HG02623 (cell line): ENCODE data around the gene RFX3.

Source experiments
- ATAC-seq: cut with Tn5 transposase; IDR thresholded peaks from one replicate; pipeline ENCODE4 v1.9.1; 2021; ENCODE audit warnings: moderate library complexity; ENCODE audit not compliant: unreplicated experiment

RFX3 gene

GRCh38 chr9:3525836-3526164 lies at the start of gene RFX3:
Gene RFX3, minus strand, starts transcription at chr9:3526001. Its CDS starts 130,413 bp downstream, at chr9:3395588.
- ATAC-seq = peak; percentile 43

GRCh38 chr9:3571500-3571899 lies 45.7 kb upstream of the RFX3 start:
- ATAC-seq = no peak

GRCh38 chr9:3569529-3569928 lies 43.7 kb upstream of the RFX3 start:
- no peak for ATAC-seq

- ATAC-seq = no peak
These were observed 42.2 kb upstream of the RFX3 start for GRCh38 chr9:3567988-3568387.

- no peak for ATAC-seq
These were observed 27.4 kb upstream of the RFX3 start for GRCh38 chr9:3553076-3553765.

GRCh38 chr9:3549225-3549624 lies 23.4 kb upstream of the RFX3 start:
- ATAC-seq = no peak

GRCh38 chr9:3548648-3549047 lies 22.8 kb upstream of the RFX3 start:
- ATAC-seq = no peak

- no peak for ATAC-seq
These were observed 15.4 kb upstream of the RFX3 start for GRCh38 chr9:3541206-3541605.

GRCh38 chr9:3534614-3535404 lies 9.0 kb upstream of the RFX3 start:
- ATAC-seq = no peak

GRCh38 chr9:3532158-3532557 lies 6.4 kb upstream of the RFX3 start:
- ATAC-seq = no peak

GRCh38 chr9:3528451-3528850 lies 2.6 kb upstream of the RFX3 start:
- no peak for ATAC-seq

- peak; percentile 1 for ATAC-seq
These were observed 1.5 kb upstream of the RFX3 start for GRCh38 chr9:3526997-3527940.

- ATAC-seq = peak; percentile 60
These were observed 580 bp upstream of the RFX3 start for GRCh38 chr9:3526165-3526996.

- ATAC-seq = no peak
These were observed 535 bp downstream of the RFX3 start for GRCh38 chr9:3525096-3525835.

- no peak for ATAC-seq
These were observed 3.8 kb downstream of the RFX3 start for GRCh38 chr9:3521966-3522365.

GRCh38 chr9:3520564-3520963 lies 5.2 kb downstream of the RFX3 start:
- no peak for ATAC-seq

GRCh38 chr9:3517377-3518048 lies 8.3 kb downstream of the RFX3 start:
- no peak for ATAC-seq

GRCh38 chr9:3516667-3517330 lies 9.0 kb downstream of the RFX3 start:
- ATAC-seq = no peak

- no peak for ATAC-seq
These were observed 10.4 kb downstream of the RFX3 start for GRCh38 chr9:3515405-3515804.
